ENCODE measurements around the gene TM9SF4. TPM values are rescaled to one million over a fixed set of nuclear protein-coding genes. Genes with fewer than 3 reads are reported as not detected.

TM9SF4 gene
- polyA plus RNA-seq, 1 donor (not counting 4 experiments of a cell fraction or from before 2014, with no cell fraction given): 49.4 TPM

GRCh38 chr20:32204205-32205109, 94.9 kb downstream of the TM9SF4 start:
- no peak for DNase-seq (ENCODE audit: low read depth, low spot score)
- H3K4me2 ChIP-seq (ENCODE audit: control insufficient read depth, extremely low read depth, insufficient read depth, low read depth, low read length): peak overlapping the region; percentile 95

GRCh38 chr20:32205110-32205842, 95.8 kb downstream of the TM9SF4 start:
- Histone ChIP-seq H3K9me1 (ENCODE audit: control insufficient read depth, extremely low read depth, insufficient read depth, low read length) (no peaks in the 10 kb centered on the region), H3K27me3 (ENCODE audit: control insufficient read depth, extremely low read depth, insufficient read depth, low read length) (no peaks in the 10 kb centered on the region), H3K9me3 (ENCODE audit: control insufficient read depth, low read depth, low read length) (no peaks in the 10 kb centered on the region), H2AFZ (ENCODE audit: control insufficient read depth, low read length) (no peak overlapping the region), H3K36me3 (ENCODE audit: control insufficient read depth in 2 of 2, extremely low read depth in 1 of 2, insufficient read depth in 2 of 2, low read length in 2 of 2) (peaks cover 8 to 18% of the 10 kb centered on the region in 2 experiments), H3K79me2 (ENCODE audit: control insufficient read depth, insufficient read depth, low read length) (peaks cover 81% of the 10 kb centered on the region), H3K4me2 (ENCODE audit: control insufficient read depth, extremely low read depth, insufficient read depth, low read depth, low read length) (peak overlapping the region; percentile 95), H3K4me3 (ENCODE audit: control insufficient read depth in 2 of 3, extremely low read depth in 1 of 3, insufficient read depth in 2 of 3, low read depth in 1 of 3, low read length in 3 of 3) (peak overlapping the region in 2 of 3 experiments; percentile 10 to 85), H4K20me1 (ENCODE audit: control insufficient read depth, extremely low read depth, insufficient read depth, low read length) (peaks cover 2% of the 10 kb centered on the region), H3K27ac (ENCODE audit: control insufficient read depth, insufficient read depth, low read length) (peak overlapping the region; percentile 95), H3K9ac (ENCODE audit: control insufficient read depth, extremely low read depth, insufficient read depth, low read length) (peak overlapping the region; percentile 96), H3K4me1 (ENCODE audit: control insufficient read depth, extremely low read depth, insufficient read depth, low read length) (peaks cover 60% of the 10 kb centered on the region)
- FAIRE-seq (no peak), DNase-seq (ENCODE audit: low read depth, low spot score) (no peak)
- dilution Hi-C loops (cut with MboI; ENCODE audit: extremely low pct_ligation_motif_present, low sequenced_read_pairs): no loop called here
- TF ChIP-seq CTCF (optimal IDR thresholded peaks at IDR 0.05 in 1 of 3, IDR thresholded peaks at IDR 0.05 in 1 of 3, conservative IDR thresholded peaks at IDR 0.05 in 1 of 3; ENCODE audit: extremely low read depth in 1 of 3, insufficient read depth in 2 of 3, low read length in 3 of 3) (no peak), EZH2 (IDR thresholded peaks at IDR 0.05; ENCODE audit: low read length) (no peak)

More at GRCh38 chr20:32204205-32205109, 94.9 kb downstream of the TM9SF4 start:
- Histone ChIP-seq H3K36me3 (ENCODE audit: control insufficient read depth in 2 of 2, extremely low read depth in 1 of 2, insufficient read depth in 2 of 2, low read length in 2 of 2) (peaks cover 10 to 22% of the 10 kb centered on the region in 2 experiments), H3K27ac (ENCODE audit: control insufficient read depth, insufficient read depth, low read length) (peak overlapping the region; percentile 95), H3K9ac (ENCODE audit: control insufficient read depth, extremely low read depth, insufficient read depth, low read length) (peak overlapping the region; percentile 96), H3K4me1 (ENCODE audit: control insufficient read depth, extremely low read depth, insufficient read depth, low read length) (peaks cover 60% of the 10 kb centered on the region), H4K20me1 (ENCODE audit: control insufficient read depth, extremely low read depth, insufficient read depth, low read length) (peaks cover 2% of the 10 kb centered on the region), H2AFZ (ENCODE audit: control insufficient read depth, low read length) (no peak overlapping the region), H3K4me3 (ENCODE audit: control insufficient read depth in 2 of 3, extremely low read depth in 1 of 3, insufficient read depth in 2 of 3, low read depth in 1 of 3, low read length in 3 of 3) (peak overlapping the region in 2 of 3 experiments; percentile 10 to 26), H3K9me3 (ENCODE audit: control insufficient read depth, low read depth, low read length) (no peaks in the 10 kb centered on the region), H3K79me2 (ENCODE audit: control insufficient read depth, insufficient read depth, low read length) (peaks cover 83% of the 10 kb centered on the region), H3K9me1 (ENCODE audit: control insufficient read depth, extremely low read depth, insufficient read depth, low read length) (no peaks in the 10 kb centered on the region), H3K27me3 (ENCODE audit: control insufficient read depth, extremely low read depth, insufficient read depth, low read length) (no peaks in the 10 kb centered on the region)
- dilution Hi-C loops (cut with MboI; ENCODE audit: extremely low pct_ligation_motif_present, low sequenced_read_pairs): no loop called here
- peak; percentile 55 for FAIRE-seq
- no peak for TF ChIP-seq EZH2 (IDR thresholded peaks at IDR 0.05; ENCODE audit: low read length)
- TF ChIP-seq CTCF (optimal IDR thresholded peaks at IDR 0.05 in 1 of 3, IDR thresholded peaks at IDR 0.05 in 1 of 3, conservative IDR thresholded peaks at IDR 0.05 in 1 of 3; ENCODE audit: extremely low read depth in 1 of 3, insufficient read depth in 2 of 3, low read length in 3 of 3): no peak

All from keratinocyte (primary cell).